ENCODE data around the gene ZSCAN16.
"Not testable (repeated sequence)": the region's sequence is repeated elsewhere in the genome, so short reads cannot be mapped to it uniquely, and the experiment has no call there.

The ZSCAN16 gene

DNA sequence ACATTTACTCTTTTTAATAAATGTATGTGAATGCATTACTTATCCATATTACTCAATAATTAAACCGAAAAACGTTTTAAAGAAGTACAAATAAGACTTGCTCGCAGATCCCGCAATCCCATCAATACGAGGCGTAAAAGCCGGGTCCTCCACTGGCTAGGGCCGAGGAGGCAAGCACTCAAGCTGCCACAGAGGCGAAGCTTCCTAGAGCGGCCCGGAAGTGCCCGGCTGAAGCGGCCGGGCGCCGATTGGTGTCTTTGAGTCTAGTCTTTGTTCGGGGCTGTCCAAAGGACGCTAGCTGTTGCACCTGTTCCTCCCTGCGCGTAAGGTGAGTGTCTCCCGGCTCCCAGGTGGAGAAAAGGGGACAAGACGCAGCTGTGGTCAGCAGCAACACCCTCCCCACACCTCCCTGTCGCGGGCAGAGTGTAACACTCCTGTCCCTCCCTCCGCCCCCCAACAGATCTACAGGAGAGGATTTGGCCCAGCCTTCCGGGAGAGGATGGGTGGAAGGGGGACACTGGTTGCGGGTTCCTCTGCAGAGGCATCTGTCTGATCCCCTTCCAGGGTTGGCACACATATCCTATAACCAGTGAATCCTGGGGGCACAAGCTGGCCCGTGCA lies at the start of gene ZSCAN16:
Gene ZSCAN16, plus strand, starts transcription at position 260 of the 621 bp plus-strand sequence. CDS start 835 bp downstream, outside the sequence.
- H3K4me3 Mint-ChIP-seq = peak within 1 kb of the TSS; percentile 86

DNA sequence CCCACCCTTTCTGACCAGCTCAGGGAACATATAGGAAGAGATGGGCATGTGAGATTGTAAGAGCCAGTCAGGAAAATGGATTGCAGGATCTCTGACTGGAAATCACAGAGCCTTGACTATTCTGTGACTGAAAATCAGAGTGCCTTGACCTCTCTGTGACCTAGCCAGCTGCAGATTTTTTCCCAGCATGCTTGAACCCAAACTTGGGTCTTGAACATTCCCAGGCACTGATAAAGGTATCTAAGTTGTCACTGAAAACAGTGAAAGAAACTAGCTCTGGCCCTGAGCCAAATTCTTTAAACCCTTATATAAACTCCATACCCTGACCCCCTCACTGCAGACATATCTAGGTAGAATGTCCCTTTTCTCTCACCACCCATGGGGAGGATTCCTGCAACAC lies 46.4 kb upstream of the ZSCAN16 start:
- Mint-ChIP-seq H3K4me3 (no peak overlapping the region), H3K9me3 (no peaks in the 10 kb centered on the region), H3K36me3 (peaks cover 16% of the 10 kb centered on the region), H3K4me1 (peaks cover 21% of the 10 kb centered on the region), H3K27ac (no peak overlapping the region)
- DNase-seq (ENCODE audit: low spot score in 2 of 2) (no peak), ATAC-seq (no peak)

More for the DNA sequence above, at the start of gene ZSCAN16:
- Mint-ChIP-seq H3K9me3 (no peaks in the 10 kb centered on the region), H3K27ac (peak within 1 kb of the TSS; percentile 87), H3K4me1 (peaks cover 45% of the 10 kb centered on the region), H3K36me3 (peaks cover 70% of the 10 kb centered on the region)
- DNase-seq (ENCODE audit: low spot score in 2 of 2) (peak; percentile 63 to 89), ATAC-seq (peak; percentile 98)

DNA sequence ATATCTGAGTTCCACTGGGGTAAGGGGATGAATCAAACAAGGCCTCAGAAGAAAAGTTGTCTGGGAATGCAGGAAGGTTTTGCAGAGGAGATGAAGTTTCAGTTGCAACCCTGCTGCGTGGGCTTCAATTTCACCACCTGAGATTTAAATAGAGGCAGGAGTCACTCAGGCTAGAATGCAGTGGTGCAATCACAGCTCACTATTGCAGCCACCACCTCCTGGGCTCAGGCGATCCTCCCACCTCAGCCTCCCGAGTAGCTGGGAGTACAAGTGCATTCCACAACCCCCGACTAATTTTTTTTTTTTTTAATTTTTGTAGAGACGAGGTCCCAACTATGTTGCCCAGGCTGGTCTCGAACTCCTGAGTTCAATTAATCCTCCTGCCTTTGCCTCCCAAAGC lies 45.6 kb upstream of the ZSCAN16 start:
- ATAC-seq (no peak), DNase-seq (ENCODE audit: low spot score in 2 of 2) (no peak)
- Mint-ChIP-seq H3K36me3 (peaks cover 16% of the 10 kb centered on the region), H3K4me1 (peaks cover 21% of the 10 kb centered on the region), H3K4me3 (no peak overlapping the region), H3K9me3 (no peaks in the 10 kb centered on the region), H3K27ac (no peak overlapping the region)

DNA sequence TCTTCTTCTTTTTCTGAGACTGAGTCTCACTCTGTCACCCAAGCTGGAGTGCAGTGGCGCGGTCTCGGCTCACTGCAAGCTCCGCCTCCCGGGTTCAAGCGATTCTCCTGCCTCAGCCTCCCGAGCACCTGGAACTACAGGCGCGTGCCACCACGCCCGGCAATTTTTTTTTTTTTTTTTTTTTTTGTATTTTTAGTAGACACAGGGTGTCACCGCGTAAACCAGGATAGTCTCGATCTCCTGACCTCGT lies 44.1 kb upstream of the ZSCAN16 start, which contains the start of gene ZNF165:
Gene ZNF165, plus strand, starts transcription at position 188 of the 250 bp plus-strand sequence. CDS start 4,913 bp downstream, outside the sequence.
- DNase-seq (ENCODE audit: low spot score in 2 of 2); H3K9me3 Mint-ChIP-seq: not testable (repeated sequence)
- ATAC-seq = peak; percentile 45
- H3K4me3 Mint-ChIP-seq = peak within 1 kb of the TSS; percentile 84
- peak within 1 kb of the TSS; percentile 86 for H3K27ac Mint-ChIP-seq
- peaks cover 16% of the 10 kb centered on the region for H3K36me3 Mint-ChIP-seq
- peaks cover 21% of the 10 kb centered on the region for H3K4me1 Mint-ChIP-seq

DNA sequence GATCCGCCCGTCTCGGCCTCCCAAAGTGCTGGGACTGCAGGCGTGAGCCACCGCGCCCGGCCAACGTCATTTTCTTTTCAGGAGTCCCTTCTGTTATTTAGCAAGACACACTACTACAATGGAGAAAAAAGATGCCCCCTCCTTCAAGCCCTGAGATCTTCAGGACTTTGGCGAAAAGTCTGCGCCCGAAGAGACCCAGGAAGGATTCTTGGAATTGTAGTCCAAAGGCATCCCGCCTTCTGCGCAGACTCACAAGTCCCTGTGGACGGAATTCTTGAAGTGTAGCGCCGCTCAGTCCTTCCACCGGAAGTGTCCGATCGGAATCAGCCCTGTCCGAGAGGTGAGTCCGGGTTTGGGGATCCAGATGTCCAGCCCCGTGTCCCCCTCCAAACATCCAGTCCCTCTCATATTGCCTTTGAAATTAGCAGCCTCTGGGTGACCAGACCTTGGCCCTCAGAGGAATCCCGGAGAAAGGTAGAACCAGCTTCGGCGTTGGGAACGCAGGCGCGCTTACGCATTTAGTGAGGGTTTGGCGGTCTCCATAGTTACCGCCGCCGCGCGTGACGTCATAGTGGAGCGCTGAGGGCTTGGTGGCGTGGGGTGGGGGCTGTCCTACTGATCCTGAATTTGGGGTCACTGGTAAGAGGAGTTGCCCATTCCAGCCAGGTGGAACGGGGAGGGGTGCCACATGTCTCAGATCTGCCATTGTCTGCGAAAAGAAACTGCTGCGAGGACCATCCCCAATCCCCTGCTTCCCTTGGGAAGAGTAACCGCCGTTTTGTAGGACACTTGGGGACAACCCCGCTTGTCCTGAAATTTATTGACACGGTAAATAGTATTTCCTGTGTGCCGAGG lies 43.6 kb upstream of the ZSCAN16 start:
- peaks cover 22% of the 10 kb centered on the region for H3K36me3 Mint-ChIP-seq

GRCh38 chr6:28081486-28081751 lies 43.0 kb upstream of the ZSCAN16 start:
- H3K4me3 Mint-ChIP-seq = peak overlapping the region; percentile 84
- H3K9me3 Mint-ChIP-seq = no peaks in the 10 kb centered on the region
- H3K27ac Mint-ChIP-seq = peak overlapping the region; percentile 86
- H3K36me3 Mint-ChIP-seq = peaks cover 27% of the 10 kb centered on the region
- peak; percentile 41 for ATAC-seq
- peaks cover 21% of the 10 kb centered on the region for H3K4me1 Mint-ChIP-seq
- DNase-seq (ENCODE audit: low spot score in 2 of 2) = no peak

More for the DNA sequence above, 43.6 kb upstream of the ZSCAN16 start:
- H3K9me3 Mint-ChIP-seq = no peaks in the 10 kb centered on the region
- H3K27ac Mint-ChIP-seq = peak overlapping the region; percentile 86
- ATAC-seq = peak; percentile 88
- H3K4me3 Mint-ChIP-seq = peak overlapping the region; percentile 84
- peaks cover 21% of the 10 kb centered on the region for H3K4me1 Mint-ChIP-seq
- DNase-seq (ENCODE audit: low spot score in 2 of 2) = peak; percentile 86 to 97

DNA sequence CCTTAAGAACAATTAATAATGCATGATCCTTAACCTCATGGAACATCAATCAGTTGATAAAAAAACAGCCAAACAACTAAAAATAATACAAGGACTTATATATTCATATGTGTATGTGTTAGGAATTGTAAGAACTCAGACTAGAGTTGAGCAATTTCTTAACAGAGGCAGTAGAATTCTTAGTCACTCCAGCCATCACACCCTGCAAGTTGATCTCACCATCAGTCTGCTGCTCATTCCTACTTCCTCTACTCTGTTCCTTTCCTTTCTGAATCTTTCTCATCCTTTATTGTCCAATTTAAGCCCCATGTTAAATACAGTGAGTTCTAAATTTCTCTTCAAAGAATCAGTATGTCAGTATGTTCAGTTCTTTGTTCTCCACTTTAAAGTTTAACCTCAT lies 41.5 kb upstream of the ZSCAN16 start:
- H3K9me3 Mint-ChIP-seq = peaks cover 4% of the 10 kb centered on the region
- H3K4me3 Mint-ChIP-seq = no peak overlapping the region
- no peak overlapping the region for H3K27ac Mint-ChIP-seq
- peaks cover 21% of the 10 kb centered on the region for H3K4me1 Mint-ChIP-seq
- DNase-seq (ENCODE audit: low spot score in 2 of 2) (no peak), ATAC-seq (no peak)
- peaks cover 38% of the 10 kb centered on the region for H3K36me3 Mint-ChIP-seq

DNA sequence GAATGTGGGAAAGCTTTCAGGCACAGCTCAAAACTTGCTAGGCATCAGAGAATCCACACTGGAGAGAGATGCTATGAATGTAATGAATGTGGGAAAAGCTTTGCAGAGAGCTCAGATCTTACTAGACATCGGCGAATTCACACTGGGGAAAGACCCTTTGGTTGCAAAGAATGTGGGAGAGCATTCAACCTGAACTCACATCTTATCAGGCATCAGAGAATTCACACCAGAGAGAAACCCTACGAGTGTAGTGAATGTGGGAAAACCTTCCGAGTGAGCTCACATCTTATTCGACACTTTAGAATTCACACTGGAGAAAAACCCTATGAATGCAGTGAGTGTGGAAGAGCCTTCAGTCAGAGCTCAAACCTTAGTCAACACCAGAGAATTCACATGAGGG lies 35.4 kb upstream of the ZSCAN16 start:
- DNase-seq (ENCODE audit: low spot score in 2 of 2) (no peak), ATAC-seq (no peak)
- H3K36me3 Mint-ChIP-seq = peaks cover 22% of the 10 kb centered on the region
- peaks cover 20% of the 10 kb centered on the region for H3K9me3 Mint-ChIP-seq
- H3K4me3 Mint-ChIP-seq = no peak overlapping the region
- H3K27ac Mint-ChIP-seq = no peak overlapping the region
- H3K4me1 Mint-ChIP-seq = no peaks in the 10 kb centered on the region

- DNase-seq (ENCODE audit: low spot score in 2 of 2) (no peak), ATAC-seq (no peak)
- Mint-ChIP-seq H3K4me1 (no peaks in the 10 kb centered on the region), H3K36me3 (peaks cover 14% of the 10 kb centered on the region), H3K9me3 (peaks cover 20% of the 10 kb centered on the region), H3K27ac (no peak overlapping the region), H3K4me3 (no peak overlapping the region)
Observed at GRCh38 chr6:28090917-28091586, 33.4 kb upstream of the ZSCAN16 start.

- H3K4me1 Mint-ChIP-seq = peaks cover 12% of the 10 kb centered on the region
- H3K27ac Mint-ChIP-seq; H3K36me3 Mint-ChIP-seq; DNase-seq (ENCODE audit: low spot score in 2 of 2); ATAC-seq; H3K9me3 Mint-ChIP-seq; H3K4me3 Mint-ChIP-seq: not testable (repeated sequence)
Observed at GRCh38 chr6:28102222-28102621, 22.2 kb upstream of the ZSCAN16 start.

GRCh38 chr6:28102699-28103098 lies 21.7 kb upstream of the ZSCAN16 start:
- not testable (repeated sequence) for H3K27ac Mint-ChIP-seq; H3K9me3 Mint-ChIP-seq; H3K36me3 Mint-ChIP-seq; ATAC-seq; DNase-seq (ENCODE audit: low spot score in 2 of 2); H3K4me3 Mint-ChIP-seq
- H3K4me1 Mint-ChIP-seq = peaks cover 12% of the 10 kb centered on the region

DNA sequence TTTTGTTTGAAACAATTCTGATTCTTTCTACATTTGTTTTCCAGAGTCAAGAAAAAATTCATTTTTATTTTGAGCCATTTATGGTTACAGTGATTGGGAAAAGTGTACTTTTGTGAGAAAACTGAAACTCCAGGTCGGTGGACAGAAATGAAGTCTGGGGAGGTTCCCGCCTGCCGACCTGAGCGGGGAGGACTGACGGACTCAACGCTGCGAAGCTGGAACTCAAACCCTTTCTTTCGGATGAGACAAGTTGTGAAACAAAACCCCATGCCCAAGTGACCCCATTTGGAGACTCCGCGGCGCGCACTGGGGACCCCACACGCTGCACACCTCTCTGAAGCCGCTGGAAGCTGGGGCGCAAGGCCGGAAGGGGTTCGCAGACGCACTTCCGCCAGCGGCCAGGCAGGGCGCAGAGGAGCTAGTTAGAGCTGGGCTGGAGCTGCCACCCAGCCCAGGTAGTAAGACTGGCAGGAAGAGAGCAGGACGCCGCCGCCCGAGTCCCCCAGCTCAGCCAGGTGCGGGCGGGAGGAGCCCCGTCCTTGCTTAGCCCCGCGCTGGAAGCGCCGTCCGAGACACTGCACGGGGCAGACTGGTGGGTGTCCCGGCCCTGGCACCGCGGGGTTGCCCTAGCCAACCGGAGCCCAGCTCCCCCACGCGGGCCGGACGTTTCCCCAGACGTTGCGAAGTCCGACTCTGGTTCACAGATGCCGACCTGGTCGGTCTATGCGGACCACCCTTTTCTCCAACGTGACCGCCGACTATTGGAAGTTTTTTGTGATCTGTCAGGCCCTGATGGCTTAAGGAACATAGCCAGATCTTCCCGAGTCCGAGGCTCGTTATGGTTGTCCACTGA lies 19.8 kb upstream of the ZSCAN16 start:
- H3K27ac Mint-ChIP-seq = peak overlapping the region; percentile 88
- H3K36me3 Mint-ChIP-seq = no peaks in the 10 kb centered on the region
- ATAC-seq = peak; percentile 100
- H3K4me3 Mint-ChIP-seq = peak overlapping the region; percentile 82
- DNase-seq (ENCODE audit: low spot score in 2 of 2) = peak; percentile 73 to 90
- peaks cover 3% of the 10 kb centered on the region for H3K9me3 Mint-ChIP-seq
- peaks cover 12% of the 10 kb centered on the region for H3K4me1 Mint-ChIP-seq

- DNase-seq (ENCODE audit: low spot score in 2 of 2) (no peak), ATAC-seq (peak; percentile 24)
- Mint-ChIP-seq H3K36me3 (no peaks in the 10 kb centered on the region), H3K4me1 (peaks cover 12% of the 10 kb centered on the region), H3K9me3 (peaks cover 3% of the 10 kb centered on the region), H3K4me3 (peak overlapping the region; percentile 82), H3K27ac (peak overlapping the region; percentile 88)
Observed at GRCh38 chr6:28105245-28105639, 19.2 kb upstream of the ZSCAN16 start.

DNA sequence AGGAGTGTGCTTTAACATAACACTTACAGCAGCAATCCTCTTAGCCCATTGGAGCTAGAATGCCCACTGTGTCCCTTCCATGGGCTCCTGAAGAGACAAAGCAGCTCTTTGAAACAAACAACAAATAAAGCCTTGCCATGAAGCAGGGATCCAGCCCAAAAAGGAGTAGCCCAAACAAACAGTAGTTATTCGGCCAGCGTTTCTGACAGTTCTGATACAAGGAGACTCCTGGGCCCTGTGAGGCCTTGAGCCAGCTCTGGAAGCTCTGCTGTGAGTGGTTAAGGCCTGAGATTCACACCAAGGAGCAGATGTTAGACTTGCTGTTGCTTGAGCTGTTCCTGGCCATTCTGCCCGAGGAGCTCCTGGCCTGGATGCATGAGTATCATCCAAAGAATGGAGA lies 16.9 kb upstream of the ZSCAN16 start:
- H3K4me3 Mint-ChIP-seq = no peak overlapping the region
- DNase-seq (ENCODE audit: low spot score in 2 of 2) = no peak
- no peaks in the 10 kb centered on the region for H3K36me3 Mint-ChIP-seq
- peaks cover 12% of the 10 kb centered on the region for H3K4me1 Mint-ChIP-seq
- ATAC-seq = no peak
- H3K27ac Mint-ChIP-seq = no peak overlapping the region
- H3K9me3 Mint-ChIP-seq = peaks cover 3% of the 10 kb centered on the region

GRCh38 chr6:28111964-28112363 lies 12.4 kb upstream of the ZSCAN16 start:
- no peaks in the 10 kb centered on the region for H3K9me3 Mint-ChIP-seq

More at GRCh38 chr6:28111964-28112363, 12.4 kb upstream of the ZSCAN16 start:
- peaks cover 18% of the 10 kb centered on the region for H3K36me3 Mint-ChIP-seq
- DNase-seq (ENCODE audit: low spot score in 2 of 2) (no peak), ATAC-seq (no peak)
- no peak overlapping the region for H3K27ac Mint-ChIP-seq
- no peak overlapping the region for H3K4me3 Mint-ChIP-seq
- no peaks in the 10 kb centered on the region for H3K4me1 Mint-ChIP-seq

All from stimulated activated effector memory CD8-positive, alpha-beta T cell treated with anti-CD3 and anti-CD28 coated beads, Interleukin-12 subunit alpha, Interleukin-12 subunit beta, amount 100 ng/mL, for 72 hours (primary cell).